ENCODE measurements around the gene EPHA5.

Gene EPHA5

GRCh38 chr4:65461781-65462180, 208.5 kb downstream of the EPHA5 start:
- no peak for DNase-seq (ENCODE audit: low spot score)
- TF ChIP-seq CTCF (IDR thresholded peaks at IDR 0.05; ENCODE audit: extremely low read depth, missing control alignments): no peak

GRCh38 chr4:65457011-65457410, 213.3 kb downstream of the EPHA5 start:
- no peak for TF ChIP-seq CTCF (IDR thresholded peaks at IDR 0.05; ENCODE audit: extremely low read depth, missing control alignments)
- DNase-seq (ENCODE audit: low spot score): no peak

GRCh38 chr4:65456579-65456978, 213.7 kb downstream of the EPHA5 start:
- no peak for DNase-seq (ENCODE audit: low spot score)

GRCh38 chr4:65453398-65453797, 216.9 kb downstream of the EPHA5 start:
- no peak for DNase-seq (ENCODE audit: low spot score)
- no peak for TF ChIP-seq CTCF (IDR thresholded peaks at IDR 0.05; ENCODE audit: extremely low read depth, missing control alignments)

More at GRCh38 chr4:65456579-65456978, 213.7 kb downstream of the EPHA5 start:
- TF ChIP-seq CTCF (IDR thresholded peaks at IDR 0.05; ENCODE audit: extremely low read depth, missing control alignments): no peak

- DNase-seq (ENCODE audit: low spot score): no peak
- TF ChIP-seq CTCF (IDR thresholded peaks at IDR 0.05; ENCODE audit: extremely low read depth, missing control alignments): no peak
These were observed 219.4 kb downstream of the EPHA5 start for GRCh38 chr4:65450899-65451298.

GRCh38 chr4:65437102-65437501, 233.2 kb downstream of the EPHA5 start:
- no peak for DNase-seq (ENCODE audit: low spot score)
- no peak for TF ChIP-seq CTCF (IDR thresholded peaks at IDR 0.05; ENCODE audit: extremely low read depth, missing control alignments)

GRCh38 chr4:65422109-65422508, 248.2 kb downstream of the EPHA5 start:
- DNase-seq (ENCODE audit: low spot score): no peak
- no peak for TF ChIP-seq CTCF (IDR thresholded peaks at IDR 0.05; ENCODE audit: extremely low read depth, missing control alignments)
